ENCODE data around the gene SLC36A3. TPM values are rescaled to one million over a fixed set of nuclear protein-coding genes. Genes with fewer than 3 reads are reported as not detected.

SLC36A3 gene
- polyA plus RNA-seq, 4 donors, result not detected

- FAIRE-seq, result no peak
- no peaks in the 10 kb centered on the region for H3K9me3 ChIP-seq (ENCODE audit: control insufficient read depth in 2 of 2, insufficient read depth in 1 of 2, low read depth in 1 of 2, low read length in 1 of 2)
These were observed 35.9 kb downstream of the SLC36A3 start for GRCh38 chr5:151267491-151268260.

GRCh38 chr5:151264113-151264512 is 39.5 kb downstream of the SLC36A3 start:
- WGBS, 3 donors, result 52 to 61% (median 57%) methylated on average over 1 of the region's 1 CpG
- DNase-seq, result peak in 1 of 2 donors; percentile 18
- H3K27me3 ChIP-seq (ENCODE audit: control insufficient read depth in 3 of 3, insufficient read depth in 3 of 3, low read length in 3 of 3), result no peaks in the 10 kb centered on the region
- no peaks in the 10 kb centered on the region for H3K4me1 ChIP-seq (ENCODE audit: control insufficient read depth in 3 of 3, insufficient read depth in 2 of 3, low read depth in 1 of 3, low read length in 2 of 3)
- H3K9me3 ChIP-seq (ENCODE audit: control insufficient read depth in 2 of 2, insufficient read depth in 1 of 2, low read depth in 1 of 2, low read length in 1 of 2), result no peaks in the 10 kb centered on the region
- no peak for FAIRE-seq
- H3K36me3 ChIP-seq (ENCODE audit: control insufficient read depth in 3 of 3, insufficient read depth in 2 of 3, low read depth in 1 of 3, low read length in 3 of 3), result peaks cover 8 to 43% (median 8%) of the 10 kb centered on the region in 3 donors
- H3K4me3 ChIP-seq (ENCODE audit: low read depth in 1 of 3, low read length in 3 of 3), result no peak overlapping the region
- no peak overlapping the region for H3K27ac ChIP-seq (ENCODE audit: low read depth in 1 of 3, low read length in 2 of 3)

More at GRCh38 chr5:151267491-151268260, 35.9 kb downstream of the SLC36A3 start:
- no peak for DNase-seq
- 90 to 92% (median 91%) methylated on average over 11 of the region's 11 CpGs for WGBS, 3 donors
- peaks cover 6 to 33% (median 8%) of the 10 kb centered on the region in 3 donors for H3K36me3 ChIP-seq (ENCODE audit: control insufficient read depth in 3 of 3, insufficient read depth in 2 of 3, low read depth in 1 of 3, low read length in 3 of 3)
- no peaks in the 10 kb centered on the region for H3K4me1 ChIP-seq (ENCODE audit: control insufficient read depth in 3 of 3, insufficient read depth in 2 of 3, low read depth in 1 of 3, low read length in 2 of 3)
- H3K27me3 ChIP-seq (ENCODE audit: control insufficient read depth in 3 of 3, insufficient read depth in 3 of 3, low read length in 3 of 3), result no peaks in the 10 kb centered on the region
- no peak overlapping the region for H3K27ac ChIP-seq (ENCODE audit: low read depth in 1 of 3, low read length in 2 of 3)
- H3K4me3 ChIP-seq (ENCODE audit: low read depth in 1 of 3, low read length in 3 of 3), result no peak overlapping the region

- FAIRE-seq (no peak), DNase-seq (no peak)
- H3K27ac ChIP-seq (ENCODE audit: low read depth in 1 of 3, low read length in 2 of 3), result no peak overlapping the region
These were observed 41.0 kb downstream of the SLC36A3 start for GRCh38 chr5:151262532-151262931.

GRCh38 chr5:151259931-151260330 is 43.6 kb downstream of the SLC36A3 start:
- H3K27me3 ChIP-seq (ENCODE audit: control insufficient read depth in 3 of 3, insufficient read depth in 3 of 3, low read length in 3 of 3), result no peaks in the 10 kb centered on the region
- peaks cover 0 to 26% (median 3%) of the 10 kb centered on the region in 3 donors for H3K36me3 ChIP-seq (ENCODE audit: control insufficient read depth in 3 of 3, insufficient read depth in 2 of 3, low read depth in 1 of 3, low read length in 3 of 3)
- no peaks in the 10 kb centered on the region for H3K4me1 ChIP-seq (ENCODE audit: control insufficient read depth in 3 of 3, insufficient read depth in 2 of 3, low read depth in 1 of 3, low read length in 2 of 3)
- DNase-seq (no peak), FAIRE-seq (no peak)
- H3K4me3 ChIP-seq (ENCODE audit: low read depth in 1 of 3, low read length in 3 of 3), result no peak overlapping the region
- WGBS, 3 donors, result 82 to 92% (median 83%) methylated on average over 4 of the region's 4 CpGs
- H3K27ac ChIP-seq (ENCODE audit: low read depth in 1 of 3, low read length in 2 of 3), result no peak overlapping the region
- H3K9me3 ChIP-seq (ENCODE audit: control insufficient read depth in 2 of 2, insufficient read depth in 1 of 2, low read depth in 1 of 2, low read length in 1 of 2), result no peaks in the 10 kb centered on the region

More at GRCh38 chr5:151262532-151262931, 41.0 kb downstream of the SLC36A3 start:
- Histone ChIP-seq H3K9me3 (ENCODE audit: control insufficient read depth in 2 of 2, insufficient read depth in 1 of 2, low read depth in 1 of 2, low read length in 1 of 2) (no peaks in the 10 kb centered on the region), H3K4me3 (ENCODE audit: low read depth in 1 of 3, low read length in 3 of 3) (no peak overlapping the region), H3K36me3 (ENCODE audit: control insufficient read depth in 3 of 3, insufficient read depth in 2 of 3, low read depth in 1 of 3, low read length in 3 of 3) (peaks cover 8 to 37% (median 8%) of the 10 kb centered on the region in 3 donors), H3K4me1 (ENCODE audit: control insufficient read depth in 3 of 3, insufficient read depth in 2 of 3, low read depth in 1 of 3, low read length in 2 of 3) (no peaks in the 10 kb centered on the region), H3K27me3 (ENCODE audit: control insufficient read depth in 3 of 3, insufficient read depth in 3 of 3, low read length in 3 of 3) (no peaks in the 10 kb centered on the region)
- WGBS, 3 donors, result 98 to 100% (median 99%) methylated on average over 3 of the region's 3 CpGs

- Histone ChIP-seq H3K27me3 (ENCODE audit: control insufficient read depth in 3 of 3, insufficient read depth in 3 of 3, low read length in 3 of 3) (no peaks in the 10 kb centered on the region), H3K36me3 (ENCODE audit: control insufficient read depth in 3 of 3, insufficient read depth in 2 of 3, low read depth in 1 of 3, low read length in 3 of 3) (peaks cover 0 to 23% (median 3%) of the 10 kb centered on the region in 3 donors), H3K4me1 (ENCODE audit: control insufficient read depth in 3 of 3, insufficient read depth in 2 of 3, low read depth in 1 of 3, low read length in 2 of 3) (no peaks in the 10 kb centered on the region), H3K9me3 (ENCODE audit: control insufficient read depth in 2 of 2, insufficient read depth in 1 of 2, low read depth in 1 of 2, low read length in 1 of 2) (no peaks in the 10 kb centered on the region), H3K27ac (ENCODE audit: low read depth in 1 of 3, low read length in 2 of 3) (no peak overlapping the region), H3K4me3 (ENCODE audit: low read depth in 1 of 3, low read length in 3 of 3) (no peak overlapping the region)
- WGBS, 3 donors, result 15 to 71% (median 45%) methylated on average over 1 of the region's 1 CpG
- FAIRE-seq (no peak), DNase-seq (no peak)
These were observed 44.8 kb downstream of the SLC36A3 start for GRCh38 chr5:151258816-151259215.

- Histone ChIP-seq H3K4me1 (ENCODE audit: control insufficient read depth in 3 of 3, insufficient read depth in 2 of 3, low read depth in 1 of 3, low read length in 2 of 3) (no peaks in the 10 kb centered on the region), H3K27ac (ENCODE audit: low read depth in 1 of 3, low read length in 2 of 3) (no peak overlapping the region), H3K36me3 (ENCODE audit: control insufficient read depth in 3 of 3, insufficient read depth in 2 of 3, low read depth in 1 of 3, low read length in 3 of 3) (peaks cover 0 to 18% (median 3%) of the 10 kb centered on the region in 3 donors), H3K9me3 (ENCODE audit: control insufficient read depth in 2 of 2, insufficient read depth in 1 of 2, low read depth in 1 of 2, low read length in 1 of 2) (no peaks in the 10 kb centered on the region), H3K27me3 (ENCODE audit: control insufficient read depth in 3 of 3, insufficient read depth in 3 of 3, low read length in 3 of 3) (no peaks in the 10 kb centered on the region), H3K4me3 (ENCODE audit: low read depth in 1 of 3, low read length in 3 of 3) (no peak overlapping the region)
- no peak for FAIRE-seq
- DNase-seq, result no peak
- 92 to 98% (median 94%) methylated on average over 7 of the region's 7 CpGs for WGBS, 3 donors
These were observed 45.4 kb downstream of the SLC36A3 start for GRCh38 chr5:151258201-151258611.

GRCh38 chr5:151257731-151258181 is 45.8 kb downstream of the SLC36A3 start:
- Histone ChIP-seq H3K9me3 (ENCODE audit: control insufficient read depth in 2 of 2, insufficient read depth in 1 of 2, low read depth in 1 of 2, low read length in 1 of 2) (no peaks in the 10 kb centered on the region), H3K4me3 (ENCODE audit: low read depth in 1 of 3, low read length in 3 of 3) (no peak overlapping the region), H3K36me3 (ENCODE audit: control insufficient read depth in 3 of 3, insufficient read depth in 2 of 3, low read depth in 1 of 3, low read length in 3 of 3) (peaks cover 0 to 18% (median 3%) of the 10 kb centered on the region in 3 donors), H3K4me1 (ENCODE audit: control insufficient read depth in 3 of 3, insufficient read depth in 2 of 3, low read depth in 1 of 3, low read length in 2 of 3) (no peaks in the 10 kb centered on the region), H3K27me3 (ENCODE audit: control insufficient read depth in 3 of 3, insufficient read depth in 3 of 3, low read length in 3 of 3) (no peaks in the 10 kb centered on the region), H3K27ac (ENCODE audit: low read depth in 1 of 3, low read length in 2 of 3) (no peak overlapping the region)
- FAIRE-seq (no peak), DNase-seq (no peak)
- whole genome bisulfite sequencing, 3 donors, result 74 to 87% (median 87%) methylated on average over 5 of the region's 5 CpGs

- H3K36me3 ChIP-seq (ENCODE audit: control insufficient read depth in 3 of 3, insufficient read depth in 2 of 3, low read depth in 1 of 3, low read length in 3 of 3), result peaks cover 0 to 10% (median 0%) of the 10 kb centered on the region in 3 donors
- no peaks in the 10 kb centered on the region for H3K9me3 ChIP-seq (ENCODE audit: control insufficient read depth in 2 of 2, insufficient read depth in 1 of 2, low read depth in 1 of 2, low read length in 1 of 2)
- no peaks in the 10 kb centered on the region for H3K27me3 ChIP-seq (ENCODE audit: control insufficient read depth in 3 of 3, insufficient read depth in 3 of 3, low read length in 3 of 3)
- 84 to 93% (median 92%) methylated on average over 3 of the region's 3 CpGs for WGBS, 3 donors
- peaks cover 0 to 8% (median 0%) of the 10 kb centered on the region in 3 donors for H3K4me1 ChIP-seq (ENCODE audit: control insufficient read depth in 3 of 3, insufficient read depth in 2 of 3, low read depth in 1 of 3, low read length in 2 of 3)
- H3K27ac ChIP-seq (ENCODE audit: low read depth in 1 of 3, low read length in 2 of 3), result no peak overlapping the region
- DNase-seq, result no peak
- no peak overlapping the region for H3K4me3 ChIP-seq (ENCODE audit: low read depth in 1 of 3, low read length in 3 of 3)
- no peak for FAIRE-seq
These were observed 47.8 kb downstream of the SLC36A3 start for GRCh38 chr5:151255621-151256286.

Measured in small intestine (tissue), 7 donors.